ENCODE measurements around the gene RIPOR1.

Gene RIPOR1

GRCh38 chr16:67594956-67595355 lies 66.3 kb downstream of the RIPOR1 start:
- CTCF ChIA-PET = interaction anchor here (0.8 to 2.4 kb wide), 6 partner anchors 18 to 74 kb away, joined by 3 to 13 read pairs (median 3); partner anchors contain the start of gene CTCF
- H3K4me3 ChIP-seq (ENCODE audit: low read depth, low read length) = no peak overlapping the region
- DNase-seq (ENCODE audit: low read depth, low spot score) = no peak
- POLR2A ChIA-PET = no interaction called here
- TF ChIP-seq, protein P1, sequence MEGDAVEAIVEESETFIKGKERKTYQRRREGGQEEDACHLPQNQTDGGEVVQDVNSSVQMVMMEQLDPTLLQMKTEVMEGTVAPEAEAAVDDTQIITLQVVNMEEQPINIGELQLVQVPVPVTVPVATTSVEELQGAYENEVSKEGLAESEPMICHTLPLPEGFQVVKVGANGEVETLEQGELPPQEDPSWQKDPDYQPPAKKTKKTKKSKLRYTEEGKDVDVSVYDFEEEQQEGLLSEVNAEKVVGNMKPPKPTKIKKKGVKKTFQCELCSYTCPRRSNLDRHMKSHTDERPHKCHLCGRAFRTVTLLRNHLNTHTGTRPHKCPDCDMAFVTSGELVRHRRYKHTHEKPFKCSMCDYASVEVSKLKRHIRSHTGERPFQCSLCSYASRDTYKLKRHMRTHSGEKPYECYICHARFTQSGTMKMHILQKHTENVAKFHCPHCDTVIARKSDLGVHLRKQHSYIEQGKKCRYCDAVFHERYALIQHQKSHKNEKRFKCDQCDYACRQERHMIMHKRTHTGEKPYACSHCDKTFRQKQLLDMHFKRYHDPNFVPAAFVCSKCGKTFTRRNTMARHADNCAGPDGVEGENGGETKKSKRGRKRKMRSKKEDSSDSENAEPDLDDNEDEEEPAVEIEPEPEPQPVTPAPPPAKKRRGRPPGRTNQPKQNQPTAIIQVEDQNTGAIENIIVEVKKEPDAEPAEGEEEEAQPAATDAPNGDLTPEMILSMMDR (IDR thresholded peaks at IDR 0.05; ENCODE audit: insufficient read depth, low read length, missing control alignments) = no peak

Measured in AG04449 (cell line).